GM12878 (cell line): Measurements from ENCODE around the gene C1QTNF1. TPM values are rescaled to one million over a fixed set of nuclear protein-coding genes. Genes with fewer than 3 reads are reported as not detected.

Source experiments
- BCL11A ChIP-seq: IDR thresholded peaks from 2 replicates; pipeline ENCODE4 v1.6.1; 2011; ENCODE audit warnings: low read depth, low read length
- CEBPZ ChIP-seq: fragments of 150-350 bp; IDR thresholded peaks from 2 replicates; pipeline ENCODE4 v1.6.1; 2016; ENCODE audit warnings: low read depth, low read length
- EED ChIP-seq: sonication (generic); IDR thresholded peaks from 2 replicates; pipeline ENCODE4 v1.6.1; 2016; ENCODE audit warnings: antibody characterized with exemption, low read depth
- ZBTB11 ChIP-seq: fragments of 450-650 bp; formaldehyde crosslinking; IDR thresholded peaks from 2 replicates; pipeline ENCODE4 v1.5.0; 2022; ENCODE audit warnings: mild to moderate bottlenecking, missing genetic modification characterization
- polyA plus RNA-seq, 11 experiments: library from polyadenylated mRNA; depleted of rRNA in 4 of 11; unstranded in 6 of 11; stranded (reverse) in 5 of 11; fragments of >200 nt; fragmentation: Nextera tagmentation in 4 of 11; fragmentation: Illumina TruSeq in 1 of 11; extraction: Ambion mirVana in 4 of 11; extraction: Trizol in 1 of 11; gene quantifications; 1 replicate in 1 of 11; 2 replicates in 10 of 11; pipeline versions ENCODE4 v1.2.1 to v1.2.3, GENCODE V29; 2011 to 2016; ENCODE audit warnings: inconsistent platforms in 2 of 11, missing spikeins in 2 of 11, low read depth in 1 of 11
- total RNA-seq, 4 experiments: library from RNA; depleted of rRNA in 3 of 4; stranded (reverse); fragments of >200 nt in 3 of 4; fragmentation: Illumina TruSeq in 1 of 4; extraction: Trizol in 1 of 4; gene quantifications; 2 replicates each; pipeline versions ENCODE4 v1.2.1 to v1.2.3, GENCODE V29; 2013 to 2021

C1QTNF1 gene
- total and polyA plus RNA-seq, 10 of the 15 experiments (the other 5 are each of a cell fraction or from before 2014, with no cell fraction given), result 0.05 to 1.1 (median 0.15) TPM; not detected in 4

- no peak for TF ChIP-seq CEBPZ
- no peak for TF ChIP-seq ZBTB11 (CRISPR knock-in tag)
- no peak for TF ChIP-seq BCL11A
- no peak for TF ChIP-seq EED
Observed at GRCh38 chr17:79083191-79083971, 59.4 kb downstream of the C1QTNF1 start (continued).
